Measurements from ENCODE around the gene SPOCK3.

DNA sequence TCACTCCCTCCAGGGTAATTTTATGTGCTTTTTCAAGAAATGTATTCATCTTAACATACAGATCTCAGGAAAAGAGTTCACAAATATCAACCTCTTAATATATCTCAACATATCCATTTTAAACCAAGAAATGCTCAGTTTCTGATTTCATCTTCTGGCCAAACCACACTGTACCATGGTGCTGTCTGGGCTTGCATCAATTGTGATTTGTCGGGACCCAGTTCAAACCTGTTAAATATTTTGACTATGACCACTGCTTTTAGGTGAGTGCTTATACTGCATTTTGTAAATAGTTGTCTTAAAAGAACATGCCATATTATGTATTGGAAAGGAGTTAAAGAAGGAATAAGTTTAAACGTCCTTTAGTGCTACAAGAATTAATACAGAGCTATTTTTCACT is 352.1 kb downstream of the SPOCK3 start:
- no peak for TF ChIP-seq EZH2 (IDR thresholded peaks at IDR 0.05; ENCODE audit: borderline replicate concordance, low read depth, low read length, severe bottlenecking)
- TF ChIP-seq, protein P1, sequence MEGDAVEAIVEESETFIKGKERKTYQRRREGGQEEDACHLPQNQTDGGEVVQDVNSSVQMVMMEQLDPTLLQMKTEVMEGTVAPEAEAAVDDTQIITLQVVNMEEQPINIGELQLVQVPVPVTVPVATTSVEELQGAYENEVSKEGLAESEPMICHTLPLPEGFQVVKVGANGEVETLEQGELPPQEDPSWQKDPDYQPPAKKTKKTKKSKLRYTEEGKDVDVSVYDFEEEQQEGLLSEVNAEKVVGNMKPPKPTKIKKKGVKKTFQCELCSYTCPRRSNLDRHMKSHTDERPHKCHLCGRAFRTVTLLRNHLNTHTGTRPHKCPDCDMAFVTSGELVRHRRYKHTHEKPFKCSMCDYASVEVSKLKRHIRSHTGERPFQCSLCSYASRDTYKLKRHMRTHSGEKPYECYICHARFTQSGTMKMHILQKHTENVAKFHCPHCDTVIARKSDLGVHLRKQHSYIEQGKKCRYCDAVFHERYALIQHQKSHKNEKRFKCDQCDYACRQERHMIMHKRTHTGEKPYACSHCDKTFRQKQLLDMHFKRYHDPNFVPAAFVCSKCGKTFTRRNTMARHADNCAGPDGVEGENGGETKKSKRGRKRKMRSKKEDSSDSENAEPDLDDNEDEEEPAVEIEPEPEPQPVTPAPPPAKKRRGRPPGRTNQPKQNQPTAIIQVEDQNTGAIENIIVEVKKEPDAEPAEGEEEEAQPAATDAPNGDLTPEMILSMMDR (IDR thresholded peaks at IDR 0.05; ENCODE audit: borderline replicate concordance, extremely low read depth, low read length, poor library complexity, severe bottlenecking): no peak

Measured in DND-41 (cell line).